ENCODE data around the gene NFASC.

The NFASC gene

DNA sequence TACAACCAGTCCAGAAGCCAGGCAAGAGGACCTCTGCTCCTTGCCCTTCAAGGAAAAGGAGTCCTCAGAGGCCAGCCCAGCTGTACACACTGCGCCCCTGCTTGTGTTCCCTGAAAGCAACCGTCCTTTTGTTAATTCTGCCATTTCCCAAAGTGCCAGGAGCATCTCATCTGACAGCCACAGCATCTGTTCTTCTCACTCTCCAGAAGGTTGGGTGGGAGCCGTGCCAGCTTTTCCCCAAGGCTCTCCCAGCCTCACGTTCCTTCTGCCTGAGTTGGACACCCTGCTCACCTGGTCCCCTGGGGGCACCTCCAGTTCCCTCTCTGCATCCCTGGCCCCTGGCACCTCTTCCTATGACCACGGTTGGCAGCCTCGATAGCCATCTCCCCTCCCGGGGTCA is 161.8 kb downstream of the NFASC start:
- DNase-seq (ENCODE audit: low read depth in 2 of 3, low spot score in 1 of 3), result no peak

DNA sequence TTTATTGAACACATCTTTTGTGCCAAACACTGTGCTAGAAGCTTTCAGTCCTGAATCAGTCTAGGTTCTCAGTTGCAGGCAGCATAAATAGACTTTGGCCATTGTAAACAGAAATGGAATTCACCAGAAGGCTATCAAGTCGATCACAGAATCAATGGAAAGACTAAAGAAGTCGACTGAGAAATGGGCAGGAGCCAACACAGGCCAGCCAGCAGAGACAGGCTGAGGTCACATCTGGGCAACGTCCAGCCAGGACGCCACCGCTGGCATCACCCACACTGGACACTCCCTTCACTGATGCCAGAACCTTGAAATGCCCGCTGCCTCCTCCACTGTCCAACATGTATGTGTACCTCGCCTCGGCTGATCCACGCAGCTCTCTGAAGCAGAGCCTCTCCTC is 166.9 kb downstream of the NFASC start:
- DNase-seq (ENCODE audit: low read depth in 2 of 3, low spot score in 1 of 3), result no peak

DNA sequence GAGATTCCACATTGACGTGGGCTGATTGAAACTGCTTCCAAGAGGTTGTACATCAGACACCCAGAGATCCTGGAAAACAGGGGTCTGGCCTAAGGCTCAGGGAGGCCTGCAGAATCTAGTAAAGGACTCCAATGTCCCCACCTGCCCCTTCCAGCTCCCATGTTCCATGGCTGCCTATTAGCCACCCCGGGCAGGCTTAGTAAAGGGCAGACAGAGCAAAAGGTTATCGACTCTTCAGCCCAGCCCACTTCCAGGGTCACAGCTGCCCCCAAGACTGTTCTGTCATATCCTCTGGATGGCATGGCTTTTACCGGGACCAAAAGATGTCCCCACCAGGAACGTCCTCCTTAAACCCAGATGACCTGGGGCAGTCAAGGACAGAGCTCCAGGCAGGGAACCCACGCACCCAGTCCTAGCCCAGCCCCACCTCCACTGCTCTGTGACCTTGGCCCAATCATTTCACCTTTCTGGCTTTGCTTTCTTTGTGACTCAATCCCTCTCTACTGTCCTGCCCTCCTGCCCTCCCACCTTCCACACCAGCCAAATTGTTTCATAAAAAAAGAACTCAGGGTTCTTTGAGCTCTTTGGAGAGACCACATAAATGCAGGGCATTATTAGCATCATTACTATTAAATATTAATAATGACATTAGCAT is 167.6 kb downstream of the NFASC start:
- DNase-seq (ENCODE audit: low read depth in 2 of 3, low spot score in 1 of 3), result no peak

DNA sequence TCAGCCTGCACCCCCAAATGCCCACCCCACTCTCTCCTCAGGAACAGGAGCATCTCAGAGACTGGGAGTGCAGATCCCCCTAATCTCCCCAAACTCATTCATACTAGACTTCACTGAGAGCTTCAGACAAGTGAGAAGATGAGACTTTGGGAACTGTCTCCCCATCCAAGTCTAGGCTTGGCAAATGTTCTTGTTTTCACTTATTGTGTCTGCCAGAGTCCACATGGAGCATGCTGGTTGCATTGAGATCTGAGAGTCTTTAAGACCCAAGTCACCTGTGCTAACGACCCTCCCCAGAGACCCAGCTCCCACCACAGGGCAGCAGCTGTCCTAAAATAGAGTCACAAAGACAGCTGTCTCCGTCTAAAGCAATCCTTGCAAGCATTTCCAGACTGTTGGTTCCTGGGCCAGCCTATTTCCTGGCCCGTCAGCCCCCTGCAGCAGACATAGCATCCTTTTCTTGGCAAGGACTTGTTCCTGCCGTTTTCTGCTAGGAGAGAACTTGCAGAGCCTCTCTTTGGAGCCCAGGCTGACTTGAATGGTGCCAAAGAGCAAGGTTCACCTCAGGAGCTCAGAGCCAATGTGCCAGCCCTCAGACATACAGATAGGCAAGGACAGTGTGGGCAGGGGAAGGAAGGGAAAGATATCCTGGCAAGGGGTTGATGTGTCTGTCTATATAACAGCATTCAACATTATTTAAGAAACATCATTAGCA is 170.5 kb downstream of the NFASC start:
- DNase-seq (ENCODE audit: low read depth in 2 of 3, low spot score in 1 of 3), result no peak

DNA sequence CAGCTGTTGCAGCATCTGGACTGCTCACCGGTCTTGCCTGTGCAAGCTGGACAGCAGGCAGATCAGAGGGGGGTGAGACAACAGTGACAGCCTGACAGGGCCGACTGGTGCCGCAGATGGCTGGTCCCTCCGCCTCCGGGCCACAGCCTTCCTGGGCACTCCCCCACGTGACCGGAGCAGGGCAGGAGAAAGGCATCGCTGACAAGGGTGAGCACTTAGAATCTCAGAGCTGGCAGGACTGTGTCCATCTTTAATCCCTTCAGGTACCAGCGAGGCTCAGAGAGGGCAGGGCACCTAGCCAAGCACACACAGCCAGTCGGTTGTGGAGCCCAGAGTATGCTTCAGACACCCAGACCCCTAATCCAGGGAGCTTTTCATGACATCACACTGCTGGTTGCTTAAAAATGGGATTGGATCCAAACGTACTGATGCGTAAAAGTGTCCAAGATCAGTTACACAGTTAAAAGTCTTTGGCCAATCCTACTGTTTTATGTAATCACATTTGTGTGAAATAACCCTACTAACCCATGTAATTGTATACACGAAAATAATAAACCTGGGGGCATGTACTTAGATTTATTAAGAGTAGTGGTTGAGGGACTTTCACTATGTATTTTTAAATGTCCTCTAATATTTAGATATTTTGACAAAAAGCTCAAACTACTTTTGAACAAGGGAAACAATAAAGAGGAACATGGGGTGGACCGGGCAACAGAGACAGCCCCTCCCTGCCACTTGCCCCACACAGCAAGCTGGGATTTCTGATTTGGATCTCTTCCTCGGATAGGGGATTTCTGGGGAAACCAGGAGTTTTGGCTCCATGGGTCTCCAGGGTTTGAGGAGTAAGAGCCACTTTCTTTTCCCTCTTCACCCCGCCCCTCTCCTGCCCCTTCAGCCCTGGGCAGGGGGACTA is 171.6 kb downstream of the NFASC start:
- DNase-seq (ENCODE audit: low read depth in 2 of 3, low spot score in 1 of 3), result no peak

DNA sequence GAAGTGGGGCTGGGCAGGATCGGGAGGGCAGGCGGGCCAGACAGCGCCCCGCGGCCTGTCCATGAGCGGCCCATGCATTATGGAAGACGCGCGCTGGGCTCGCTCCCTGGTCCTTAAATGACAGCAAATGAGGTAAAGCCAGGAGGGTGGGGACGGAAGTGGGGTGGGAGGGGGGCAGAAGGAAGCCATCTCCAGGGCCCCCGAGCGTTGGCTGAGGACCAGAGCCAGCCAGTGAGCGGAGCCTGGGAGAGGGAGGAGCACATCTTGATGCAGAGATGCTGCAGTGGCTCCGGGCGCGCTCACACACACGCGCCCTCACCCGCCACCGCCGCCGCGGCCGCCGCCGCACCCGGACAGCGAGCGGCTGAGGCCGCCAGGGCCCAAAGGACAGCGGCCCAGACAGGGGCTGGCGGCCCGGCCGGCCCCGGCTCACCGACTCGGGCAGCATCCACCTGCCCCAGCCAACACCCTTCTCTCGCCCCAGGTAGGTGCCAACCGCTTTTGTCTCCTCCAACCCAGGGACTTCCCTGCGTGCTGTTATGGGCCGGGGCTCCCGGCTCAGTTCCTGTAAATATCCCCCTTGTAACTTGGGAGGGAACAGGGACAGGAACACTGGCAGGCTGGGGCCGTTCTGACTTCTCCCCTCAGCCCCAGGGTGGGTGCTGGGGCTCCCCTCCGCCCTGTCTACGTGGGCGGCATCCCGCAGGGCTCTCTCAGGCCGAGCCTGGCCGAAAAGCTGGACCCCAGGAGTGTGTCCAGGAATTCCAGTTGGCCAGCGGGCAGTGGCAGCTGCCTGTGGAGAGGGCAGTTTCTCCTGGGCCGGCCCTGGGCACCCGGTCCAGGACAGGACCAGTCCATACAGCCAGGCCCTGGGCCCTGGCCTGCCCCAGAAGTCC is 172.5 kb downstream of the NFASC start, which contains the start of gene CNTN2:
TSS of gene CNTN2 (plus strand) at position 302 of the 896 bp plus-strand sequence. CDS start 9,974 bp downstream, outside the sequence.
- DNase-seq (ENCODE audit: low read depth in 2 of 3, low spot score in 1 of 3), result no peak

DNA sequence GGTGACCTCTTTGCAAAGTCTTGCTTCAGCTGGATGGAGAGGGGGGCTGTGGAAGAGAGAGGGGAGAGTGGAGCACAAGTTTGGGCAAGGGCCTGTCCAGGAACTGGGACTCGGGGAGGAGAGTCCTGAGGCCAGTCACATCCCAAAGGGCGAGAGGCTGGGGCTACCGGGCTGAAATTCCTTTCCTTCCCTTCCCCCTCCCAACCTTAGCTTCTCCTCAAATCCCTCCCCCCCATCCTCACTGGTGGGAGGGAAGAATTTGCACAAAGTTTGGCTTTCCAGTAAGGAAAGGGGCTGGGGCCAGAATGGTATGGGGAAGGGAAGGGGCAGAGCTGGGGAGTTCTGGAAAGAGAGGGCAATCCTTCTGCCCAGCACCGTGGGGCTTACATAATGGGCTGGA is 173.2 kb downstream of the NFASC start:
- DNase-seq (ENCODE audit: low read depth in 2 of 3, low spot score in 1 of 3), result no peak

DNA sequence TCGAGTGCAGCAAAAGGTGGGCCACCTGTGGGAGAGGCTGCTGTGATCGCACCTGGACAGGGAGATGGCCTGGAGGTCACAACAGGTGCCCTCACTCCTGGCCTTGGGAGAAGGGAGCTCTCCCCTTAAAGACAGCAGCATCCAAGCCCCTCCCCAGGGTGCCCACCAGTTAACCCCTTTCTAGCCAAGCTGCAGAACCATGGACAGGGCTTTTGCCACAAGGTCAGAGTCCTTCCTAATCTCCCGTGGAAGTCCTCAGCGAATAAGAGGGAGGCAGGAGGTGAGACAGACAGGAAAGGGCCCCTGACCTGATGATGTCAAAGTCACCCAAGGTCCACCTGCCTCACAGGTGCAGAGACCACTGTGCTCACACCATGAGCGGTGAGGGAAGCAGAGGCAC is 174.1 kb downstream of the NFASC start:
- DNase-seq (ENCODE audit: low read depth in 2 of 3, low spot score in 1 of 3), result no peak

DNA sequence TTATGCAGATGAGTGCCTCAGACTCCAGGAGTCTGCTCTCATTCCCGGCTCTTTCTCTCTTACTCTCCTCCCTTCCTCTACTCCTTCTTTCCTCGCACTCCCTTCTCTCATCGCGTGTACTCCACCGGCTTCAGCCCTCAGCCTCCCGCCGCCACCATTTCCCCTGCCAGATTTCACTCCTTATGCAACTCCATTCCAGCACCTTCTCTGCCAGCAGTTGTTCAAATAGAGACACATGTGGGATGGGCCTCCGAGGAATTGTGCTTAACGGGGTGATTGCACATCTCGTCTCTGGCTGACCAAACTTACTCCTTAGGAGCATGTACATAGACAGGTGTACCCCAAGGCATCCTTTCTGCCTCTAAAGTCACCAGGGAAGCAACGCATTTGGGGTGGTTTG is 174.5 kb downstream of the NFASC start:
- DNase-seq (ENCODE audit: low read depth in 2 of 3, low spot score in 1 of 3), result no peak

DNA sequence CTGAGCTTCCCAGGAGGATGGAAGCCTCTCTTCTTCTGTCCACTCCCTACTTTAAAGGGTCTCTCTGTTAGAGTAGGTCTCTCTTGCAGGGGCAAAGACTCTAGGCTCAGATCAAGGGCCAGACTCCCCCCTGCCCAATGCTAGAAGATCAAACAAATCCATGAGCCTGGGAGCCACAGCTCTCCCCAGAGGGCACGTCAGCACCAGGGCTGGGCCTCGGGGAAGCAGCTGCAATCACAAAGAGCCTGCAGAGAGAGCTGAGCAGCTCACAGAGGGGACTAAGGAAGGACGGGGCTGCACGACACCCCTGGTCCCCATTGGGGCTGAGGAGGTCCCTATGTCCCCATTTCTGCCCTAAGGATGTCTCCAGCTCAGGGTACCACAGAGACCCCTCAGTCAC is 176.2 kb downstream of the NFASC start:
- DNase-seq (ENCODE audit: low read depth in 2 of 3, low spot score in 1 of 3), result no peak

DNA sequence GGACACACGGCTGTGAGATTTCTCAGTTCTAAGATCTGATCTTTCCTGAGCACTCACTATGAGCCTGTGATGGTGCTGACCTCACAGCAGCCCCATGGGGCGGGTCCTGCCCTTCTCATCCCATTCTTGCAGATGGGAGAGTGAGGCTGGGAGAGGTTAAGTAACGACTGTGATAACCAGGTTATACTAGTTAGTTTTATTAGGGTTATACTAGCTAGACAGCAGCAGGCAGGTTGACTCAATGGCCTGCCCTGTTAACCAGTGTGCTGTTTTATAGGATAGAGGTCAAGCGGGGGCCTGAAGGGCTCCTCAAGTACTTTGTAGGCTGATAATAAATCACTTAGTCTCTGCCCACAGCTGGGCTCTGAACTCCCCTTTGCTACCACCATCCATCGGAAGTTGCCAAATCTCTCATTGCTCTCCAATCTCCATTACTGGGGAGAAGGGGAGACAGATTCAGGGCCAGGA is 177.1 kb downstream of the NFASC start:
- no peak for DNase-seq (ENCODE audit: low read depth in 2 of 3, low spot score in 1 of 3)

DNA sequence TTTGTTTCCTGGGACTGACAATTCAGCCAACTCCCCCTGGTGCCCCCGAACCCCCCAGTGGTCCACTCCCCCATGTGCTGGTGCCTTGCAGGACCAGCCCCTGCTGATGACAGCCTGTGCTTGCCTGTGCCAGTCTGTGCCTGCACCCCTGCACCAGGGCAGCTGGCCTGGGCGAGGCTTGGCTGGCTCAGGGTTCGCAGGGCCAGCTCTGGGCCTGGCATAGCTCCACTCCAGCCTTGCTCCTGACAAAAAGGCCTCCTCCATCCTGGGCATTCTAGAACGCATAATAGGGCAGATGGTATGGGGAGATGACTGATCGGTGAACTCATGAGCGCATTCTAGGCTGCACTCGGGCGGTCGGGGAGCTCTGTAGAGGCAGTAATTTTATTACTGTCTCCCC is 177.7 kb downstream of the NFASC start:
- no peak for DNase-seq (ENCODE audit: low read depth in 2 of 3, low spot score in 1 of 3)

DNA sequence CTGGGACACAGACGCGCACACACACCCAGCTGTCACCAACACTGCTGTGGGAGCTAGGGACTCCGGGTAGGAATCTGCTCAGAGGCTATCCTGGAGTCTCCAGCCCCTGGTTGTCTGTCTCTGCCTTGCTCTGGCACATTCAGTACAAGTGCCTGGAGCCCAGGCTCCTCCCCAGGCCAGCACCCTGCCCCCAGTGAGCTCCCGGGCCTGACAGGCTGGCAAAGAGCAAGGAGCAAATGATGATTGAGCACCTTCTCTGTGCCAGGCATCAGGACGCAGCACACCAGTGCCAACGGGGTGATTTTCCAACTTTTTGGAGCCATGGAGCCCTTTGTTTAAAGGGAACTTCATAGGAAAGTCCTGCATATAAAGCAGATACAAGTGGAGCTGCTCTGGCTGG is 178.8 kb downstream of the NFASC start:
- DNase-seq (ENCODE audit: low read depth in 2 of 3, low spot score in 1 of 3), result no peak

DNA sequence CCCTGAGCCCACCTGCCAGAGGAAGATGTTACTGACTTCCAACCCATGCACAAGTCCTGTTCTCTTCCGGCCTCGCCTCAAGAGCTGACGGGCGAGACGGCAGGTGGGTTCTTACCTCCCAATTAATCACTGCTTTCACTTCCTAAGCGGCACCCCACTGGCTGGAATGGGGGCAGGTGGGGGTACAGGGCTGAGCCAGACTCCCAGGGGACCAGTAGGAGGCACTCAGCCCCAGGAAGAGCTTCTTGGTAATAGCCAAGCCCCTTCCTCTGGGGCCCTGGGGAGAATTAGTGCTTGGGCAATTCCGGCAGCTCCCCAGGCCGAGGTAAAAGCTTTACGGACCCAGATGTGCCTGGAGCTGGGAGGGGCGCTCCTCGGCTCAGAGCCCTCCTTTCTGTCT is 182.0 kb downstream of the NFASC start:
- no peak for DNase-seq (ENCODE audit: low read depth in 2 of 3, low spot score in 1 of 3)

DNA sequence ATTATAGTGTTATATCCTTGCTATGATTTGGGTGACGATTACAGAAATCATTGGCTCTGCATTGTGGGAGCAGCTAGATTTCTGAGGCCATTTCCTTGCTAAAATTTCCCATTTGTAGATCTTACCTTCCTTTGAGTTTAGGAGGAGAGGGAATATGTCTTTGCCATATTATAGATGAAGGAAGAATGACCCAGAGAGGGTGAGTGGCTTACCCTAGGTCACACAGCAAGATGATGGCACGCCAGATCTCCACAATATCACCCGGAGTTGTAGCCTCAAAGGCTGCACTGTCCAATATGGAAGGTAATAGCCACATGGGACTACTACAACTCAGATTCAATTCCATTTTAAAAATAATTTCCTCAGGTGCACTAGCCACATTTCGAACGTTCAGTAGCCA is 182.6 kb downstream of the NFASC start:
- DNase-seq (ENCODE audit: low read depth in 2 of 3, low spot score in 1 of 3), result no peak

DNA sequence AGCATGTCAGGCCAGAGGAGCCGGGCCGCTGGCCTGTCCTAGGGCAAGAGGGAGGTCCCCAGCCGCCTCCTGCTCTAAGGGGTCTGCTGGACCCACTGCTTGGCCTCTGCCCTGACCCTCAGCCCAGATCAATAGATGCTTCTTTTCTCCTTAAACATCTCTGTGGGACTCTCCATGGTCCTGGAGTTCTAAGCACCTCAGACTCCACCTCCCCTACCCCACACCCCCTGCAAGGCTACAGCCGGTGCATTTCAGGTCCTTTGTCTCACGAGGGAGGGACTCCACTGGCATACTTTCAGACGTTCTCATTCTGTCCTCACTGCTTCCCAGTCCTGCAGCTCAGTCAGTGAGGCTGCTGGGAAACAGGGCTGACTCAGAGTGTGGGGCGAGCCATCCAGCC is 183.4 kb downstream of the NFASC start:
- no peak for DNase-seq (ENCODE audit: low read depth in 2 of 3, low spot score in 1 of 3)

DNA sequence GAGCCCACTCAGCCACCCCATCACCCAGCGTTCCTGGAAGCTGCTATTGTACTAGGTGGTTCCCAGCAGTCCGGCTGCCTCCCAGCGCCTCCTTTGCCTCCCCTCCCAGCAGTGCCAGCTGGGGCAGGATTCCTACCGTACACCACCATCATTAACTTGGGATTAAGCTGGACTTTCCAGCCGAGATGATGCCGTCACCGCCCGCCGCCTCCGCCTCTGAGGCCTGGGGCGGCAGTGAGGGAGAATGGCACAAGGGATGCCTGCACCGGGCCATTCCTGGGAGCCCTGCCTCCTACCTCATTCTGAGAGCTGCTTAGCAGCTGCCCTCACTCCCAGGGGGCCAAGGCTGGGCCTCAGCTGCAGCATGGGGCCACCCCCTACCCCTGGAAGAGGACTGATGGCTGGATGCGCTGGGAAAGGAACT is 185.5 kb downstream of the NFASC start:
- no peak for DNase-seq (ENCODE audit: low read depth in 2 of 3, low spot score in 1 of 3)

DNA sequence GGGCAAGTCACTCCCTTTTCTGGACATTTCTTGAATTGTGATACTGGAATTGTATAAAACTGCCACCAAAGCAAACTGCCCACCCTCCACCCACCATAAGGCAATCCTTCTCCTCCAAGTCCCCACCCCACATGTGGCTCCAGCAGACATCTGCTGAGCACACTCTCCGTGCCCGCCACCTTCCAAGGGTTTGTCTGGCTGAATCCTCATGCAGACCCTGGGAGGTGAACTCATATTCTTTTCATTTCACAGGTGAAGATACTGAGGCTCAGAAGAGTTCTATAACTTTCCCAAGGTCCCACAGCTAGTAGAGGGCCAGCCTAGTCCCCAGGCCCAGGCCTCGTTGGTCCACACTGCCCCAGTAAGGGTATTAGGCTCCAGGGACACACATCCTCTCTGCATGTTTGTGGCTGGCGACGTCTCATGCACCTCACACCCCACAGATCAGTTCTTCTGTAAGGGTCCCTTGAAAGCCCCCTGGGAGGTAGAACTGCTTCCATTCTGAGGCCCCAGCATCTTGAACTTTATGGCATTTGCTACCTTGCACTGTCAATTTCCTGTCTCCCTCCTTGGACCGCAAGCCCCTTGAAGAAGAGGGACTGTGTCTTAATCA is 186.4 kb downstream of the NFASC start:
- DNase-seq (ENCODE audit: low read depth in 2 of 3, low spot score in 1 of 3), result no peak

DNA sequence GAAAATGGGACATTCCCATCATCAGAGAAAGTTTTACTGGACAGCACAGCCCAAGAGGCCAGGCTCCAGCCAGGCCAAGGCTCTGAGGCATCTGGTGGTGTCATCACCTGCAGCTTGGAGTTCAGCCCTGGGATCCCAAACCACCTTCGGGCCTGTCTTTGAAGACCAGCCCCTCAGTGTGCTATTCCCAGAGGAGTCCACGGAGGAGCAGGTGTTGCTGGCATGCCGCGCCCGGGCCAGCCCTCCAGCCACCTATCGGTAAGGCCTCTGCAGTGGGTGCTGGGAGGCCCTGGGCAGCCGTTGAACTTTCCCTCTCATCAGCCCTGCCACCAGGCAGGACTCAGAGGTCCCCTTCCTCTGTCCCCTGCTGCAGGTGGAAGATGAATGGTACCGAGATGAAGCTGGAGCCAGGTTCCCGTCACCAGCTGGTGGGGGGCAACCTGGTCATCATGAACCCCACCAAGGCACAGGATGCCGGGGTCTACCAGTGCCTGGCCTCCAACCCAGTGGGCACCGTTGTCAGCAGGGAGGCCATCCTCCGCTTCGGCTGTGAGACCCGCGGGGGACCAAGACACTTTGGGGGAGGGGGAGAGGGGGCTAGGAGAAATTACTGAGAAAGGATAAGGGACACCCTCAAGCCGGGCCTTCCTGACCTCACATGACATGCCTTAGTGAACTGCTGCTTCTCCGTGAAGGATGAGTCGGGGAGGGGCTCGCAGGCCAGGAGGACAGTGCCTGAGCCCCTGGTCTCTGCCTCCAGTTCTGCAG is 187.3 kb downstream of the NFASC start:
- no peak for DNase-seq (ENCODE audit: low read depth in 2 of 3, low spot score in 1 of 3)

DNA sequence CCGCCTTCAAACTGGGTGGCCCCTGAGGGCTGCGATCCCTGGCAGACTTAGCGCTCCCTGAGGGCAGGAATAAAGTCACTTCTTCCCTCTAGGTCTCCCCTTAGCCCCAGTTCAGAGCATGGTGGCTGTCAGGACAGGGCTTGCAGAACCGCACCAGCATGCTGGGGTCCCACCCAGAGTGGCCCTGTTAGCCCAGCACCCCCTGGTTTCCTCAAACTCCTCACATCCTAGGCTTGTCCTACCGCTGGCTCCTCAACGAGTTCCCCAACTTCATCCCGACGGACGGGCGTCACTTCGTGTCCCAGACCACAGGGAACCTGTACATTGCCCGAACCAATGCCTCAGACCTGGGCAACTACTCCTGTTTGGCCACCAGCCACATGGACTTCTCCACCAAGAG is 188.2 kb downstream of the NFASC start:
- DNase-seq (ENCODE audit: low read depth in 2 of 3, low spot score in 1 of 3), result no peak

Data from stimulated activated CD4-positive, alpha-beta T cell treated with anti-CD3 and anti-CD28 coated beads, Interleukin-12 subunit alpha, Interleukin-12 subunit beta, amount 100 ng/mL, for 48 hours (primary cell).